Measurements from ENCODE around the gene ZNF790. TPM values are rescaled to one million over a fixed set of nuclear protein-coding genes. Genes with fewer than 3 reads are reported as not detected.

ZNF790 gene
- total and polyA plus RNA-seq, 2 of the 8 experiments (the other 6 are each of a cell fraction or from before 2014, with no cell fraction given) = 1.7 to 7.2 TPM

Small RNA genes within 50 kb of the gene (small RNA-seq; reads per million reads assigned to genes)
- gene RF00019 (ENCODE audit: insufficient read depth) = not detected

Other genes starting within 250 kb of the ZNF790 start
- 4.2 and 6.3 TPM in 2 replicates for gene ZNF382, start 233.1 kb downstream of the ZNF790 start, total RNA-seq (2021; fragmentation: NEBNext Ultra II Directional; extraction: Animal tissue kit (Norgen Biotek cat#: 25700))
- 1.7 and 1.9 TPM in 2 replicates for gene ZNF382, start 233.1 kb downstream of the ZNF790 start, polyA plus RNA-seq (2011; rRNA removed)
- 5.4 and 5.9 TPM in 2 replicates for gene ZNF461, start 171.6 kb downstream of the ZNF790 start, total RNA-seq (2021; fragmentation: NEBNext Ultra II Directional; extraction: Animal tissue kit (Norgen Biotek cat#: 25700))
- gene ZNF461, start 171.6 kb downstream of the ZNF790 start, polyA plus RNA-seq (2011; rRNA removed) = 0.93 and 1.1 TPM in 2 replicates
- 10.5 and 10.6 TPM in 2 replicates for gene ZNF567, start 150.8 kb downstream of the ZNF790 start, total RNA-seq (2021; fragmentation: NEBNext Ultra II Directional; extraction: Animal tissue kit (Norgen Biotek cat#: 25700))
- 1.7 and 6.5 TPM in 2 replicates for gene ZNF567, start 150.8 kb downstream of the ZNF790 start, polyA plus RNA-seq (2011; rRNA removed)
- 18.0 and 21.2 TPM in 2 replicates for gene ZNF850, start 65.6 kb downstream of the ZNF790 start, total RNA-seq (2021; fragmentation: NEBNext Ultra II Directional; extraction: Animal tissue kit (Norgen Biotek cat#: 25700))
- 5.6 and 6.7 TPM in 2 replicates for gene ZNF850, start 65.6 kb downstream of the ZNF790 start, polyA plus RNA-seq (2011; rRNA removed)
- gene ZNF345, start 12.5 kb upstream of the ZNF790 start, total RNA-seq (2021; fragmentation: NEBNext Ultra II Directional; extraction: Animal tissue kit (Norgen Biotek cat#: 25700)) = 5.1 TPM in 2 replicates
- gene ZNF345, start 12.5 kb upstream of the ZNF790 start, polyA plus RNA-seq (2011; rRNA removed) = 3.2 and 3.8 TPM in 2 replicates
- 2.3 and 3.3 TPM in 2 replicates for gene ZNF829, start 77.9 kb upstream of the ZNF790 start, total RNA-seq (2021; fragmentation: NEBNext Ultra II Directional; extraction: Animal tissue kit (Norgen Biotek cat#: 25700))
- gene ZNF829, start 77.9 kb upstream of the ZNF790 start, polyA plus RNA-seq (2011; rRNA removed) = 0.97 and 1.3 TPM in 2 replicates
- 2.4 and 2.7 TPM in 2 replicates for gene ZNF568, start 77.9 kb upstream of the ZNF790 start, total RNA-seq (2021; fragmentation: NEBNext Ultra II Directional; extraction: Animal tissue kit (Norgen Biotek cat#: 25700))
- 1.4 and 1.6 TPM in 2 replicates for gene ZNF568, start 77.9 kb upstream of the ZNF790 start, polyA plus RNA-seq (2011; rRNA removed)
- gene ZNF420, start 240.0 kb upstream of the ZNF790 start, total RNA-seq (2021; fragmentation: NEBNext Ultra II Directional; extraction: Animal tissue kit (Norgen Biotek cat#: 25700)) = 8.8 and 10.5 TPM in 2 replicates
- 1.1 and 1.7 TPM in 2 replicates for gene ZNF420, start 240.0 kb upstream of the ZNF790 start, polyA plus RNA-seq (2011; rRNA removed)

All from H1 (cell line).